Esophagus muscularis mucosa (tissue), 4 donors: ENCODE results near the gene PLEKHG4B. TPM values are rescaled to one million over a fixed set of nuclear protein-coding genes. Genes with fewer than 3 reads are reported as not detected.

Source experiments
- DNase-seq: peaks from one replicate; pipeline ENCODE4 v3.0.0-alpha.2; 2017; ENCODE audit errors: extremely low spot score
- H3K27ac ChIP-seq, 4 donors: fragments of 200-600 bp; sonication (generic); replicated peaks in 1 of 4; 1 replicate in 3 of 4; 2 replicates in 1 of 4; pipeline ENCODE4 v1.5.1; 2016 to 2019; ENCODE audit warnings: mild to moderate bottlenecking in 1 of 4
- H3K27me3 ChIP-seq, 4 donors: fragments of 200-600 bp; sonication (generic); one replicate each; pipeline versions ENCODE4 v1.5.1 to v1.6.0; 2016 to 2019
- H3K36me3 ChIP-seq, 4 donors: fragments of 200-600 bp; sonication (generic); one replicate each; pipeline ENCODE4 v1.5.1; 2016 to 2019
- H3K4me1 ChIP-seq, 4 donors: fragments of 200-600 bp; sonication (generic); one replicate each; pipeline ENCODE4 v1.5.1; 2016 to 2019
- H3K4me3 ChIP-seq, 4 donors: fragments of 200-600 bp; sonication (generic); 1 replicate in 2 of 4; 2 replicates in 2 of 4; pipeline ENCODE4 v1.5.1; 2016 to 2019; ENCODE audit warnings: mild to moderate bottlenecking in 4 of 4, moderate library complexity in 1 of 4
- H3K9me3 ChIP-seq, 4 donors: fragments of 200-600 bp; sonication (generic); 1 replicate in 3 of 4; 2 replicates in 1 of 4; pipeline ENCODE4 v1.5.1; 2016 to 2019
- CTCF ChIP-seq, 3 experiments: fragments of 200-600 bp in 2 of 3; fragments of 450-650 bp in 1 of 3; sonication (generic) in 2 of 3; IDR thresholded peaks; one replicate each; pipeline ENCODE4 v1.5.1; 2017 to 2019; ENCODE audit warnings: antibody characterized with exemption in 3 of 3, mild to moderate bottlenecking in 2 of 3, moderate library complexity in 1 of 3
- EP300 ChIP-seq: sonication (generic); formaldehyde crosslinking; IDR thresholded peaks from one replicate; pipeline ENCODE4 v1.6.1; 2017; ENCODE audit warnings: antibody characterized with exemption
- POLR2A ChIP-seq: fragments of 450-650 bp; IDR thresholded peaks from one replicate; pipeline ENCODE4 v1.6.1; 2017; ENCODE audit warnings: antibody characterized with exemption, moderate library complexity, mild to moderate bottlenecking, low read depth
- POLR2AphosphoS5 ChIP-seq, 2 donors: sonication (generic); formaldehyde crosslinking; IDR thresholded peaks; one replicate each; pipeline ENCODE4 v1.6.1; 2017; ENCODE audit warnings: antibody characterized with exemption in 2 of 2
- WGBS: methylation state at CpG from one replicate; pipeline ENCODE4 v1.1.5; 2018; 5-methylcytosine and 5-hydroxymethylcytosine counted together
- intact Hi-C: fragments of 100-400 bp; cut with DNase I; formaldehyde crosslinking; loops from one replicate; pipeline ENCODE4 v1.15.1; 2023
- total RNA-seq, 4 donors: library from RNA; depleted of rRNA; stranded (reverse); fragments of >200 nt; gene quantifications; one replicate each; pipeline versions ENCODE4 v1.1.0 to v1.2.1, GENCODE V29; 2016

Gene PLEKHG4B
- total RNA-seq, 4 donors from 2014 or later, result under 0.01 to 0.46 TPM; not detected in 2

GRCh38 chr5:50724-51499, 41.1 kb upstream of the PLEKHG4B start:
- peaks cover 4 to 72% (median 20%) of the 10 kb centered on the region in 4 donors for H3K27me3 ChIP-seq
- H3K9me3 ChIP-seq, result peaks cover 0 to 4% (median 0%) of the 10 kb centered on the region in 4 donors
- intact Hi-C loops, result no loop called here
- 81% methylated on average over 41 of the region's 60 CpGs for WGBS
- no peak overlapping the region for H3K27ac ChIP-seq
- no peak overlapping the region for H3K4me3 ChIP-seq
- DNase-seq, result no peak
- H3K4me1 ChIP-seq, result peaks cover 12 to 19% (median 17%) of the 10 kb centered on the region in 4 donors
- no peaks in the 10 kb centered on the region for H3K36me3 ChIP-seq
- no peak for TF ChIP-seq POLR2A
- TF ChIP-seq CTCF (IDR thresholded peaks at IDR 0.05), result no peak
- TF ChIP-seq POLR2AphosphoS5 (IDR thresholded peaks at IDR 0.05), result no peak
- no peak for TF ChIP-seq EP300

DNA sequence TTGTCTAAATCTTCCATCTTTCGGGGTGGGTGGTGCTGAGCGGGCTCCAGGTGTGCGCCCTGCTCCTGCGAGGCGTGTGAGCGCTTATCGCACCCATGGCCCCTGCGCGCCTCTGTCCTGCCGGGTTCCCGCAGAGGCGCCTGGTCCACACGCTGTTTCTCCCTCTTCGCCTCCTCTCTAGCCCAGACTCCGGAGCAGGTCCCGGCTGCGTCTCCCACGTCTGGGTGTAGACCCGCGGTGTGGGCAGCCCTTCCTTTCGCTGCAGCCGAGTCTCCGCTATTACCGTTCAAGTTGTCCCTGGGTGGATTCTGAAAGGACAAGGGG, 40.5 kb upstream of the PLEKHG4B start:
- DNase-seq, result no peak
- H3K4me1 ChIP-seq, result peaks cover 12 to 19% (median 17%) of the 10 kb centered on the region in 4 donors
- intact Hi-C loops, result no loop called here
- no peak for TF ChIP-seq POLR2A
- TF ChIP-seq CTCF (IDR thresholded peaks at IDR 0.05), result no peak
- no peak for TF ChIP-seq POLR2AphosphoS5 (IDR thresholded peaks at IDR 0.05)
- no peak for TF ChIP-seq EP300
- peaks cover 4 to 76% (median 20%) of the 10 kb centered on the region in 4 donors for H3K27me3 ChIP-seq
- H3K27ac ChIP-seq, result no peak overlapping the region
- 86% methylated on average over 24 of the region's 24 CpGs for WGBS
- H3K36me3 ChIP-seq, result no peaks in the 10 kb centered on the region
- peaks cover 0 to 4% (median 0%) of the 10 kb centered on the region in 4 donors for H3K9me3 ChIP-seq
- no peak overlapping the region for H3K4me3 ChIP-seq

DNA sequence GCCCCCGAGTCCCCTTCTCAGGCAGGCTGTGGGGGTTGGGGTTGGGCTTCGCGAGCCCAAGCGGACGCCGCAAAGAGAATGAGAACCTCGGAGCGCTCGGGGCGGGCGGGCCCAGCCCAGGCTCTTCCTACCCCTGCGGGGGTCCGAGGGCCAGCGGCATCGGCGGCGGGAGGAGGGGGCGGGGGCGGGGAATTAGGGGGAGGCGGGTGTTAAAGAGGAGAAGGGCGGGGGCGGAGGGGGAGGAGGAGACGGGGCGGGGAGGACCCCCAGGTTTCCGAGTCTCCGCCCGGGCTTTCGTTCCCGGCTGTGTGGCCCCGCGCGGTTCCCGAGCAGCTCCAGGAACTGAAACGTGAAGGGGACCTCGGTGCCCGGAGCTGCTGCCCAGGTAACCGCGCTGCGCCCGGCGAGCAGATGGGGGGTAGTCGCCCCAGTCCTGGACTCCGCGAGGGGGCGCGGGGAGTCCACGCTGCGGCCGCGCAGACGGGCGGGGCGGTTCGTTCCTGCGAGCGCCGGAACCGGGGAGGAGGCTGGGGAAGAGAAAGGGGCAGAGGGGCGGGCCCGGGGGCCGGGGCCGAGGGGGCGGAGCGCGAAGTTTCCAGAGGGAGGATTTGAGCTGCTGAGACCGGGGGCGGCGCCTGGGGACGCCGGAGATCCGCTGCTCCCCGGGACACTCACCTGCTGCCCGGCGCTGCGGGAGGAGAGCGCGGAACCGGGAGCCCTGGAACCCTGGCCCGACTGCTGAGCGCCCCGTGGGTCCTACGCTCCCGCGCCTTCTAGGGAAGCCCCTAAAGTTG, 38.4 kb upstream of the PLEKHG4B start:
- Histone ChIP-seq H3K4me3 (peak overlapping the region; percentile 59 to 70 (median 62)), H3K27ac (no peak overlapping the region), H3K4me1 (peaks cover 12 to 19% (median 17%) of the 10 kb centered on the region in 4 donors), H3K36me3 (no peaks in the 10 kb centered on the region), H3K27me3 (peaks cover 4 to 66% (median 20%) of the 10 kb centered on the region in 4 donors), H3K9me3 (peaks cover 0 to 4% (median 0%) of the 10 kb centered on the region in 4 donors)
- TF ChIP-seq POLR2AphosphoS5 (IDR thresholded peaks at IDR 0.05) (no peak), CTCF (IDR thresholded peaks at IDR 0.05) (peak in 1 of 3 experiments; percentile 15)
- 1% methylated on average over 33 of the region's 84 CpGs for WGBS
- DNase-seq, result no peak
- intact Hi-C loops, result no loop called here

GRCh38 chr5:54175-54730, 37.7 kb upstream of the PLEKHG4B start:
- Histone ChIP-seq H3K36me3 (no peaks in the 10 kb centered on the region), H3K9me3 (peaks cover 0 to 4% (median 0%) of the 10 kb centered on the region in 4 donors), H3K27ac (no peak overlapping the region), H3K4me3 (peak overlapping the region; percentile 59 to 70 (median 62)), H3K27me3 (peaks cover 4 to 66% (median 20%) of the 10 kb centered on the region in 4 donors), H3K4me1 (peaks cover 12 to 19% (median 17%) of the 10 kb centered on the region in 4 donors)
- TF ChIP-seq POLR2AphosphoS5 (IDR thresholded peaks at IDR 0.05), result no peak
- TF ChIP-seq EP300, result no peak
- no peak for TF ChIP-seq POLR2A
- no peak for TF ChIP-seq CTCF (IDR thresholded peaks at IDR 0.05)
- 23% methylated on average over 15 of the region's 20 CpGs for WGBS
- no peak for DNase-seq
- intact Hi-C loops, result no loop called here
